HL-60 (cell line): Measurements from ENCODE around the gene COL6A2.

Experiments
- CTCF ChIP-seq: IDR thresholded peaks from one replicate; pipeline ENCODE4 v1.5.1; 2011; ENCODE audit warnings: low read length, control low read depth, inconsistent platforms; ENCODE audit not compliant: insufficient read depth
- GABPA ChIP-seq: IDR thresholded peaks from 2 replicates; pipeline ENCODE4 v1.6.1; 2012; ENCODE audit warnings: low read depth

- TF ChIP-seq GABPA (no peak), CTCF (no peak)
Measured at GRCh38 chr21:46119637-46120271, 21.8 kb downstream of the COL6A2 start.
